Activated CD4-positive, alpha-beta memory T cell treated with anti-CD3 and anti-CD28 coated beads for 36 hours (primary cell): ENCODE measurements around the gene ANKRD36C. TPM values are rescaled to one million over a fixed set of nuclear protein-coding genes. Genes with fewer than 3 reads are reported as not detected.
"Not testable (repeated sequence)": the region's sequence is repeated elsewhere in the genome, so short reads cannot be mapped to it uniquely, and the experiment has no call there.

Experiments used
- CTCF ChIA-PET: fragments of 350-600 bp; sonication (Branson Sonifier 250); formaldehyde crosslinking; loops from one replicate; lab custom pipeline; 2021; ENCODE audit warnings: antibody characterized with exemption, inconsistent platforms; lab: Charles Lee
- POLR2A ChIA-PET: fragments of 350-600 bp; sonication (Branson Sonifier 250); formaldehyde crosslinking; loops from one replicate; lab custom pipeline; 2021; ENCODE audit warnings: antibody characterized with exemption; lab: Charles Lee
- DNase-seq: peaks from one replicate; pipeline ENCODE4 v3.0.0-alpha.2; 2020
- H3K27ac Mint-ChIP-seq: one replicate; pipeline ENCODE4 v1.8.0; 2021; ENCODE audit warnings: mixed read lengths
- H3K27me3 Mint-ChIP-seq: one replicate; pipeline ENCODE4 v1.8.0; 2021; ENCODE audit warnings: mixed read lengths
- H3K36me3 Mint-ChIP-seq: one replicate; pipeline ENCODE4 v1.8.0; 2021; ENCODE audit warnings: mixed read lengths
- H3K4me1 Mint-ChIP-seq: one replicate; pipeline ENCODE4 v1.8.0; 2021; ENCODE audit warnings: low read depth, mixed read lengths
- H3K4me3 Mint-ChIP-seq: one replicate; pipeline ENCODE4 v1.8.0; 2021; ENCODE audit warnings: mild to moderate bottlenecking, mixed read lengths
- H3K9me3 Mint-ChIP-seq: one replicate; pipeline ENCODE4 v1.8.0; 2021; ENCODE audit warnings: mixed read lengths
- intact Hi-C: fragments of 100-400 bp; cut with micrococcal nuclease; formaldehyde crosslinking; loops from one replicate; pipeline ENCODE4 v1.15.1; 2023
- total RNA-seq, 2 experiments: library from RNA; stranded (reverse); gene quantifications; one replicate each; pipeline ENCODE4 v1.2.3, GENCODE V29; 2021

ANKRD36C gene
- total RNA-seq, 2 experiments from 2014 or later: 32.4 to 37.3 TPM

DNA sequence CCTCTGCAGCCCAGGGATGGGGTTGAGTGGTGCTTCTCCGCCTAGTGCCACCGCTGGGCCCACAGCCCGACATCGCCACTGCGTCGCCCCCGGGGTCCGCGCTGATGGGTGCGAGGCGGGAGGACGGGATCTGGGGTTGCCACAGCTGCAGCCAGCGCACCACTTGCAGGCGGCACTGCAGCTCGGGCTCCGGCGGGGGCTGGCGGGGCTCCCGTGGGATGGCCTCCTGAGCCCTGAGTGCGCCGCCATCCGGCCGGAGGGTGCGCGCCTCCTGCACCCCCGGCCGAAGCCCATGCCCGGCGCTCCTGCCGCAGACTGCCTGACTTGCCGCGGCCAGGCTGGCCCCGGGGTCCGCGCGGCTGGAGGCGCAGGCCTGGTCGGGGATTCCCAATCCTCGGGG, 478 bp upstream of the ANKRD36C start:
- intact Hi-C loops: loop anchor here (2.0 to 5.0 kb wide), 3 partner anchors 125 to 217 kb away; partner anchors contain the start of genes ADRA2B, DUSP2 and STARD7
- not testable (repeated sequence) for H3K36me3 Mint-ChIP-seq, H3K27me3 Mint-ChIP-seq, H3K4me1 Mint-ChIP-seq, H3K9me3 Mint-ChIP-seq
- CTCF ChIA-PET: interaction anchor here (0.6 to 4.2 kb wide), 29 partner anchors 17 to 601 kb away, joined by 3 to 46 read pairs (median 4); partner anchors contain the start of genes ADRA2B, ASTL, CIAO1 and DUSP2
- Mint-ChIP-seq H3K27ac (peak overlapping the region; percentile 76), H3K4me3 (peak overlapping the region; percentile 74)
- DNase-seq: peak; percentile 59
- POLR2A ChIA-PET: interaction anchor here (0.5 to 1.6 kb wide), 3 partner anchors 171 to 314 kb away, joined by 3 to 5 read pairs (median 4); partner anchors contain the start of gene SNRNP200

DNA sequence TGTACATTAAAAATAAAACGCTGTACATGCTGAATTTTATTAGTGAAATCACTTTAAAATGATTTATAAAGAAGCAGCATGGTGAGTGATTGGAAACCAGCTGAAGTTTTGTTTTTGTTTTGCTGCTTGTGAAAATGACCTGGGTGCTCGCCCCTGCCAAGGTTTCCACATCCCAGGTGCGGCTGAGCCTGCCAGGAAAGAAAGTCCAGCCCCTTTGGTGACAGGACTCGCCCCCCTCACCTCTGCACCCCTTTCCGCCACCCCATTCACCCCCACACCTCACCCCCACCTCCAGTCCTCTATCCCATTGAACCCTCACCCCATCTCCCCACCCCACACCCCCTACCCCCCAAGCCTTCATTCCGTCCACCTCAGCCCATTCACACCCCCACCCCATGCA, 740 bp downstream of the ANKRD36C start:
- not testable (repeated sequence) for H3K4me1 Mint-ChIP-seq, H3K27me3 Mint-ChIP-seq, H3K9me3 Mint-ChIP-seq, H3K36me3 Mint-ChIP-seq, H3K27ac Mint-ChIP-seq
- POLR2A ChIA-PET: interaction anchor here (1.0 to 1.6 kb wide), 2 partner anchors 173 to 217 kb away, joined by 3 to 5 read pairs; partner anchors contain the start of gene STARD7
- CTCF ChIA-PET: interaction anchor here (2.5 to 4.2 kb wide), 3 partner anchors 126 to 183 kb away, joined by 21 to 46 read pairs (median 30); partner anchors contain the start of gene ADRA2B
- peak overlapping the region; percentile 68 for H3K4me3 Mint-ChIP-seq
- intact Hi-C loops: loop anchor here (5.0 kb wide), 2 partner anchors 126 to 156 kb away; partner anchors contain the start of genes ADRA2B and DUSP2
- DNase-seq: peak; percentile 26

DNA sequence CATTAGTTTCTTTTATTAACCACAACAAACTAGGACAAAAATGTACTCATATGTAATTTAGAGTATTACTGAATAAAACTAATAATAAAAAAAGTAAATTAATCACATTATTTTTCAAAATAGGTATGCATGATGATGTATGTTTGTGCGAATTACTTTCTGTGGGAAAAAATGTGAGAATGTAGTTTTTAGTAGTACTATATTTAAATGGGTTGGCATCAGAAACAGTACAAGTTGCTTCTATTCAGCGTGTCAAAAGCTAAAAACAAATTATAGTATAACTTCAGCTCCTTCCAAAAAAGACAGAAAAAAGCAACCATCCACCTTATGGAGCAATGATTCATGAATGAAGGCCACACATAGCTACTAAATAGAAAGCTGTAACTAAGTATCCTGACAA, 40.0 kb downstream of the ANKRD36C start:
- intact Hi-C loops, H3K4me3 Mint-ChIP-seq, DNase-seq, H3K9me3 Mint-ChIP-seq, H3K36me3 Mint-ChIP-seq, H3K27me3 Mint-ChIP-seq, POLR2A ChIA-PET, CTCF ChIA-PET, H3K27ac Mint-ChIP-seq, H3K4me1 Mint-ChIP-seq: not testable (repeated sequence)

DNA sequence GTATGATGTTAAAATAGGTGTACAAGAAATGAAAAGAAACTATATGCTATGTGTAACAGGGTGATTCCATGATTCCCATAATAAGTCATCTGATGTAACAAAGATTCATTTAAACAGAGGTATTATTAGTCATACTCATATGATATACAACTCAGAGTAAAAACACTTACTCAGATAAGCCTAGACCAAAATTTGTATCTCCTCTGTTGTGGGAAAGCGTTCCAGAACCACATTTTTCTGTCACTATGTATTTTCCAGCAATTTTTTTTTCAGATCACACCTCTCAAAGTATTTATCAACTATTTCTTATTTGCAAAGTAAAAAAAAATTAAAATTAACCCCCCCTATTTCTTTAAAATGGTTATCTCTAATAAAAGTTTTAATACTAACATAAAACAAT, 43.6 kb downstream of the ANKRD36C start:
- H3K36me3 Mint-ChIP-seq: peaks cover 12% of the 10 kb centered on the region

DNA sequence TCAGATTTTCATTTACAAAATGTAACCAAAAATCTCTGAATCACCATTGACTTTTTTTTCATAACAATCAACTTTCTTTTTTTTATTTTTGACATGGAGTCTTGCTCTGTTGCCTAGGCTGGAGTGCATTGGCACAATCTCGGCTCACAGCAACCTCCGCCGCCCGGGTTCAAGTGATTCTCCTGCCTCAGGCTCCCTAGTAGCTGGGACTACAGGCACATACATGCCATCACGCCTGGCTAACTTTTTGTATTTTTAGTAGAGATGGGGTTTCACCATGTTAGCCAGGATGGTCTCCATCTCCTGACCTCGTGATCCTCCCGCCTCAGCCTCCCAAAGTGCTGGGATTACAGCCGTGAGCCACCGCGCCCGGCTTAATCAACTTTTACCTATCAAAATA, 51.7 kb downstream of the ANKRD36C start:
- H3K27ac Mint-ChIP-seq, H3K27me3 Mint-ChIP-seq, DNase-seq, intact Hi-C loops, CTCF ChIA-PET, H3K4me3 Mint-ChIP-seq, POLR2A ChIA-PET, H3K9me3 Mint-ChIP-seq, H3K4me1 Mint-ChIP-seq: not testable (repeated sequence)
- peaks cover 21% of the 10 kb centered on the region for H3K36me3 Mint-ChIP-seq

More for the DNA sequence above, 43.6 kb downstream of the ANKRD36C start:
- H3K4me1 Mint-ChIP-seq, H3K27me3 Mint-ChIP-seq, DNase-seq, H3K27ac Mint-ChIP-seq, intact Hi-C loops, H3K4me3 Mint-ChIP-seq, POLR2A ChIA-PET, H3K9me3 Mint-ChIP-seq, CTCF ChIA-PET: not testable (repeated sequence)

DNA sequence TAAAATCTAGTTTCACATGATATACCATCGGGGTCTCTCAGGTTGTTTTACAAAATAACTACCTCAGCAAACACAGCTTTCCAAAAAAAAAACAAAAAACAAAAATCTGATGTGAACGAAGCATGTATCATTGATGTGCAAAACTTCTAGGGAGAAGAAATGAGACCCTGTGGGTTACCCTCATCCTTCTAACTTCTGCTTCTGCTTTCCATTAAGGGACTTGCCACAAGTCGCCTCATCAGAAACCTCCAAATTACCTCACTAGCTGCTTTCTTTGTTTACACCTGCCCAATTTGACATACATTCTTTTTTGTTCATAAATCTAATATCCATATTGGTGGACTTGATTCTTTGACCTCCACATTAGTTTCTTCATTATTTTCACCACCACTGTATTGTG, 60.9 kb downstream of the ANKRD36C start:
- intact Hi-C loops, H3K27me3 Mint-ChIP-seq, H3K4me1 Mint-ChIP-seq, DNase-seq, H3K27ac Mint-ChIP-seq, H3K4me3 Mint-ChIP-seq, CTCF ChIA-PET, H3K9me3 Mint-ChIP-seq, POLR2A ChIA-PET: not testable (repeated sequence)
- peaks cover 29% of the 10 kb centered on the region for H3K36me3 Mint-ChIP-seq

DNA sequence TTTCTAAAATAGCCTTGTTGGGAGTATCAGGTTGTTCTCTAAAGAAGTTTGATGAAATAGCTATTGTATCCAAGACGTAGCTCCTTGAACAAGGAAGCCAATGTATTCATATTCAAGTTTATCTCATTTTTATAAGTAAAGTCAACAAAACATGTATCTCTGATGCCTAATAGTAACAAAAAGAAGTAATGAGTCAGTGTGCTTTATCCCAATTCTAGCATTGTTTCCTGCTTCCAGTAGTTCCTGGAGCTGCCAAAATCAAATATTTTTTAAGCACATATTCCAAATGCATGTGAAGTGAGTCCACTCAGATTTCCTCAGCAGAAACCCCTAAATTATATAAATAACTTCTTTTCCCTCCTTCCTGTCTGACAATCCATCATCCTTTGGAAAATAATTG, 74.6 kb downstream of the ANKRD36C start:
- CTCF ChIA-PET, DNase-seq, intact Hi-C loops, H3K9me3 Mint-ChIP-seq, H3K4me3 Mint-ChIP-seq, H3K27me3 Mint-ChIP-seq, H3K27ac Mint-ChIP-seq, POLR2A ChIA-PET, H3K4me1 Mint-ChIP-seq: not testable (repeated sequence)
- peaks cover 47% of the 10 kb centered on the region for H3K36me3 Mint-ChIP-seq

DNA sequence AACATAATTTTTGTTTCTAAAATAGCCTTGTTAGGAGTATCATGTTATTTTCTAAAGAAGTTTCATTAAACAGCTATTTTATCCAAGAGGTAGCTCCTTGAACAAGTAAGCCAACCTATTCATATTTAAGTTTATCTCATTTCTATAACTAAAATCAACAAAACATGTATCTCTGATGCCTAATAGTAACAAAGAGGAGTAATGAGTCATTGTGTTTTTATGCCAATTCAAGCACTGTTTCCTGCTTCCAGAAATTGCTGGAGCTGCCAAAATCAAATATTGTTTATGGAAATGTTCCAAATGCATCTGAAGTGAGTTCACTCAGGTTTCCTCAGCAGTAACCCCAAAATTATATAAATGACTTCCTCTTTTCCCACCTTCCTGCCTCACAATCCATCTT, 76.5 kb downstream of the ANKRD36C start:
- H3K27ac Mint-ChIP-seq, H3K4me1 Mint-ChIP-seq, POLR2A ChIA-PET, intact Hi-C loops, H3K4me3 Mint-ChIP-seq, H3K9me3 Mint-ChIP-seq, DNase-seq, CTCF ChIA-PET, H3K27me3 Mint-ChIP-seq: not testable (repeated sequence)
- H3K36me3 Mint-ChIP-seq: peaks cover 48% of the 10 kb centered on the region

DNA sequence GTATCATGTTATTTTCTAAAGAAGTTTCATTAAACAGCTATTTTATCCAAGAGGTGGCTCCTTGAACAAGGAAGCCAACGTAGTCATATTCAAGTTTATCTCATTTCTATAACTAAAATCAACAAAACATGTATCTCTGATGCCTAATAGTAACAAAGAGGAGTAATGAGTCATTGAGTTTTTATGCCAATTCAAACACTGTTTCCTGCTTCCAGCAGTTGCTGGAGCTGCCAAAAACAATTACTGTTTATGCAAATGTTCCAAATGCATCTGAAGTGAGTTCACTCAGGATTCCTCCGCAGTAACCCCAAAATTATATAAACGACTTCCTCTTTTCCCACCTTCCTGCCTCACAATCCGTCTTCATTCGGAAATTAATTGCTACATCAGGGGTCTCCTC, 80.2 kb downstream of the ANKRD36C start:
- DNase-seq, H3K9me3 Mint-ChIP-seq, H3K4me1 Mint-ChIP-seq, H3K27me3 Mint-ChIP-seq, POLR2A ChIA-PET, CTCF ChIA-PET, H3K27ac Mint-ChIP-seq, H3K4me3 Mint-ChIP-seq, intact Hi-C loops: not testable (repeated sequence)
- H3K36me3 Mint-ChIP-seq: peaks cover 34% of the 10 kb centered on the region

DNA sequence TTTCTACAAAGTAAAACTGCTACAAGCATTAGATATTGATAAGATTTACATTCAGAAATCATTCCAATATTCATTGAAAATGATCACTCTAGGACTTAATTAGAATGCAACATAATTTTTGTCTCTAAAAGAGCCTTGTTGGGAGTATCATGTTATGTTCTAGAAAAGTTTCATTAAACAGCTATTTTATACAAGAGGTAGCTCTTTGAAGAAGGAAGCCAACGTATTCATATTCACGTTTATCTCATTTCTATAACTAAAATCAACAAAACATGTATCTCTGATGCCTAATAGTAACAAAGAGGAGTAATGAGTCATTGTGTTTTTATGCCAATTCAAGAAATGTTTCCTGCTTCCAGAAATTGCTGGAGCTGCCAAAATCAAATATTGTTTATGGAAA, 97.2 kb downstream of the ANKRD36C start:
- intact Hi-C loops, H3K9me3 Mint-ChIP-seq, H3K4me1 Mint-ChIP-seq, H3K27ac Mint-ChIP-seq, H3K27me3 Mint-ChIP-seq, H3K4me3 Mint-ChIP-seq, CTCF ChIA-PET, DNase-seq, POLR2A ChIA-PET: not testable (repeated sequence)
- peaks cover 12% of the 10 kb centered on the region for H3K36me3 Mint-ChIP-seq

DNA sequence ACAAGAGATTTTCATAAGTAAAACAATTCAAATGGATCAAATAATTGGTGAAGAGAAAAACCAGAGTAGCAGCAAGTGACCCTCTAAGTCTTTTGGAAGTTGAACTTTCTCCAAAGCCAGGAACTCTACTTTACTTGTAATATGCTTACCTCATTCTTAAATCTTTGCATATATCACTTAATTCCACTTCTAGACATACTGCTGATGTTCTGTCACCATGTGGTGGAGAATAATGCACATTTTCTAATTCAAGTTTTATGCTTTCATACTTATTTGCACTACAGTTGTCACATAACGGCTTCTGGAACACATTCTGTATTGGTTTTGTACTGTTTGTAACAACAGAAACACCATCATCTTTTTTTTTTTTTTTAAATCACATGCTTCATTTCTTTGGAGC, 123.7 kb downstream of the ANKRD36C start:
- POLR2A ChIA-PET, CTCF ChIA-PET, H3K4me3 Mint-ChIP-seq, H3K27ac Mint-ChIP-seq, H3K9me3 Mint-ChIP-seq, H3K27me3 Mint-ChIP-seq, DNase-seq, intact Hi-C loops, H3K4me1 Mint-ChIP-seq: not testable (repeated sequence)
- peaks cover 11% of the 10 kb centered on the region for H3K36me3 Mint-ChIP-seq

DNA sequence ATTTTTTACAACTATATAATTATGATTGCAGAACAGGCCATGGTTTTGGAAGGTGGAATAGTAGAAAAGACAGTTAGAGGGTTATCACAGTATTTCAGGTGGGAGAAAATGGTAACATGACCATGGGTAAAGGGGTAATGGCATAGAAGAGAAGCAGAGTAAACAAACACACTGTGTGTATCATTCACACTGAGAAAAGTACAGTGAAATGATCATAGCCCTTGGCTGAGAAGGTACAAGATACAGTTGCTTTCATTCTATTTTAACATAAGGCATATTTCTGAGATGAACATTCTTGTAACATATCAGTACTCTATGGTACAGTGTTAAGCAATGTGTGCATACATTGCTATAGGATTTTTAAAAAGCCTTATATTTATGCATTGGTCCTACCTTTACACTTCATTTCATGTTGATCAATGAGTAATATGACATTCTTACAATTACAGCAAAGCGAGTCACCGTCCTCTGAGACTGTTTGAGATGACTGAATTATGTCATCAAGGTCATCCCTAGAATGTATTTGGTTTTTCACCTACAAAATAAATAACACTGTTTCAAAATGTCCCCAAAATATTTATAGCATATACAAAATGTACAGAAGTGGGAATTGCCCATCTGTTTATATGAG, 124.5 kb downstream of the ANKRD36C start:
- H3K36me3 Mint-ChIP-seq: peaks cover 11% of the 10 kb centered on the region
- DNase-seq, intact Hi-C loops: not testable (repeated sequence)

DNA sequence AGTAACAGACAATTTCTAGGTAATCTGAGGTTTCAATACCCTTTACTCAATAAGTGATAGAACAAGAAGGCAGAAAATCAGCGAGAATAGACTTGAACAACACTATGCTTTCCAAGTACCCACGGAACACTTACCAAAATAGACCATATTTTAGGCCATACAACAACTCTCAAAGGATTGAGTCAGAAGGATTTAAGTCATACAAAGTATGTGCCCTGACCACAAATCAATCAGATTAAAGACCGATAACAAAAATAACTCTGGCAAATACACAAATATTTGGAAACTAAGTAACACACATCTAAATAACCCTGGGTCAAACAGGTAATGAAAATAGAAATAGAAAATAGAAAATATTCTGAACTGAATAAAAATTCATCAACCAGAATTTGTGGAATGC, 129.5 kb downstream of the ANKRD36C start:
- intact Hi-C loops, H3K27me3 Mint-ChIP-seq, H3K4me1 Mint-ChIP-seq, H3K27ac Mint-ChIP-seq, POLR2A ChIA-PET, H3K9me3 Mint-ChIP-seq, H3K4me3 Mint-ChIP-seq, H3K36me3 Mint-ChIP-seq, DNase-seq, CTCF ChIA-PET: not testable (repeated sequence)

More for the DNA sequence above, 124.5 kb downstream of the ANKRD36C start:
- CTCF ChIA-PET, POLR2A ChIA-PET, H3K27ac Mint-ChIP-seq, H3K27me3 Mint-ChIP-seq, H3K4me3 Mint-ChIP-seq, H3K9me3 Mint-ChIP-seq, H3K4me1 Mint-ChIP-seq: not testable (repeated sequence)
